Sigmoid colon (tissue), 3 donors: ENCODE measurements around the gene EPHA8.

Experiments
- CTCF ChIP-seq, 4 experiments: fragments of 450-650 bp in 3 of 4; fragments of 200-600 bp in 1 of 4; IDR thresholded peaks; one replicate each; pipeline ENCODE4 v1.5.1; 2016 to 2019; ENCODE audit warnings: antibody characterized with exemption in 4 of 4, mild to moderate bottlenecking in 3 of 4, moderate library complexity in 2 of 4
- POLR2A ChIP-seq, 2 donors: fragments of 450-650 bp; IDR thresholded peaks; one replicate each; pipeline ENCODE4 v1.6.1; 2016; ENCODE audit warnings: antibody characterized with exemption in 2 of 2, mild to moderate bottlenecking in 2 of 2, moderate library complexity in 2 of 2

DNA sequence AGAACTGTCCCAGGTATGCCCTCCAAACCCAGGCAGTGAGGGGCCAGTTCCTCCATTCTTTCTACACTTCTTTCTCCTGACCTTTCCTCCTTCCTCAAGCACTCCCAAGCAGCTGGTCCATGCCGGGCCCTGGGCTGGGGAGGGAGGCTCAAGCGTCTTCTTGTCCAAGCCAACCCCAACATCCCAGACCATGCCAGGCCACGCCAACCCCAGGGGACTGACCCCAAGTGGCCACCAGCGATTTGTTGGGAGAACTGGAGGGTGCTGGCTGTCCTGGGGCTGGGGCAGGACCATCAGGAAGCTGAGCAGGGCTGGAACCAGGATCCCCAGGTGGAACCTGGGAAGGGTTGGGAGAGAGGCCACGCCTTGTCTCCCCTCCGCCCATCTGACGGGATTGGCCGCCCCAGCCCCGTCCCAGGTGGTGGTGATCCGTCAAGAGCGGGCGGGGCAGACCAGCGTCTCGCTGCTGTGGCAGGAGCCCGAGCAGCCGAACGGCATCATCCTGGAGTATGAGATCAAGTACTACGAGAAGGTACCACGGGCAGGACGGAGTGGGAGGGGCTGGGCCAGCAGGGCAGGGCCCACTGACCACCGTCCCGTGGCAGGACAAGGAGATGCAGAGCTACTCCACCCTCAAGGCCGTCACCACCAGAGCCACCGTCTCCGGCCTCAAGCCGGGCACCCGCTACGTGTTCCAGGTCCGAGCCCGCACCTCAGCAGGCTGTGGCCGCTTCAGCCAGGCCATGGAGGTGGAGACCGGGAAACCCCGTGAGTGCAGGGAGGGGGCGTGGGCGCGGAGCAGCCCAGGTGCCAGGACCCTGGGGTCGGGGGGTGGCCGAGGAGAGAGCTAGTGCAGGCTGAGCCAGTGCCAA is 29.9 kb downstream of the EPHA8 start:
- TF ChIP-seq CTCF (IDR thresholded peaks at IDR 0.05): no peak
- TF ChIP-seq POLR2A (IDR thresholded peaks at IDR 0.05): no peak
